Esophagus muscularis mucosa (tissue), 4 donors: ENCODE measurements around the gene TBC1D9B. TPM values are rescaled to one million over a fixed set of nuclear protein-coding genes. Genes with fewer than 3 reads are reported as not detected.

Experiments
- DNase-seq: peaks from one replicate; pipeline ENCODE4 v3.0.0-alpha.2; 2017; ENCODE audit errors: extremely low spot score
- H3K27ac ChIP-seq, 4 donors: fragments of 200-600 bp; sonication (generic); replicated peaks in 1 of 4; 1 replicate in 3 of 4; 2 replicates in 1 of 4; pipeline ENCODE4 v1.5.1; 2016 to 2019; ENCODE audit warnings: mild to moderate bottlenecking in 1 of 4
- H3K27me3 ChIP-seq, 4 donors: fragments of 200-600 bp; sonication (generic); one replicate each; pipeline versions ENCODE4 v1.5.1 to v1.6.0; 2016 to 2019
- H3K36me3 ChIP-seq, 4 donors: fragments of 200-600 bp; sonication (generic); one replicate each; pipeline ENCODE4 v1.5.1; 2016 to 2019
- H3K4me1 ChIP-seq, 4 donors: fragments of 200-600 bp; sonication (generic); one replicate each; pipeline ENCODE4 v1.5.1; 2016 to 2019
- H3K4me3 ChIP-seq, 4 donors: fragments of 200-600 bp; sonication (generic); 1 replicate in 2 of 4; 2 replicates in 2 of 4; pipeline ENCODE4 v1.5.1; 2016 to 2019; ENCODE audit warnings: mild to moderate bottlenecking in 4 of 4, moderate library complexity in 1 of 4
- H3K9me3 ChIP-seq, 4 donors: fragments of 200-600 bp; sonication (generic); 1 replicate in 3 of 4; 2 replicates in 1 of 4; pipeline ENCODE4 v1.5.1; 2016 to 2019
- EP300 ChIP-seq: sonication (generic); formaldehyde crosslinking; IDR thresholded peaks from one replicate; pipeline ENCODE4 v1.6.1; 2017; ENCODE audit warnings: antibody characterized with exemption
- POLR2A ChIP-seq: fragments of 450-650 bp; IDR thresholded peaks from one replicate; pipeline ENCODE4 v1.6.1; 2017; ENCODE audit warnings: antibody characterized with exemption, moderate library complexity, mild to moderate bottlenecking, low read depth
- POLR2AphosphoS5 ChIP-seq, 2 donors: sonication (generic); formaldehyde crosslinking; IDR thresholded peaks; one replicate each; pipeline ENCODE4 v1.6.1; 2017; ENCODE audit warnings: antibody characterized with exemption in 2 of 2
- WGBS: methylation state at CpG from one replicate; pipeline ENCODE4 v1.1.5; 2018; 5-methylcytosine and 5-hydroxymethylcytosine counted together
- intact Hi-C: fragments of 100-400 bp; cut with DNase I; formaldehyde crosslinking; loops from one replicate; pipeline ENCODE4 v1.15.1; 2023
- total RNA-seq, 4 donors: library from RNA; depleted of rRNA; stranded (reverse); fragments of >200 nt; gene quantifications; one replicate each; pipeline versions ENCODE4 v1.1.0 to v1.2.1, GENCODE V29; 2016
- TF ChIP-seq, protein P1 (sequence below), 3 experiments: fragments of 200-600 bp in 2 of 3; fragments of 450-650 bp in 1 of 3; sonication (generic) in 2 of 3; IDR thresholded peaks; one replicate each; pipeline ENCODE4 v1.5.1; 2017 to 2019; ENCODE audit warnings: antibody characterized with exemption in 3 of 3, mild to moderate bottlenecking in 2 of 3, moderate library complexity in 1 of 3

The TBC1D9B gene
- total RNA-seq, 4 donors from 2014 or later, result 80.2 to 229 (median 143) TPM

DNA sequence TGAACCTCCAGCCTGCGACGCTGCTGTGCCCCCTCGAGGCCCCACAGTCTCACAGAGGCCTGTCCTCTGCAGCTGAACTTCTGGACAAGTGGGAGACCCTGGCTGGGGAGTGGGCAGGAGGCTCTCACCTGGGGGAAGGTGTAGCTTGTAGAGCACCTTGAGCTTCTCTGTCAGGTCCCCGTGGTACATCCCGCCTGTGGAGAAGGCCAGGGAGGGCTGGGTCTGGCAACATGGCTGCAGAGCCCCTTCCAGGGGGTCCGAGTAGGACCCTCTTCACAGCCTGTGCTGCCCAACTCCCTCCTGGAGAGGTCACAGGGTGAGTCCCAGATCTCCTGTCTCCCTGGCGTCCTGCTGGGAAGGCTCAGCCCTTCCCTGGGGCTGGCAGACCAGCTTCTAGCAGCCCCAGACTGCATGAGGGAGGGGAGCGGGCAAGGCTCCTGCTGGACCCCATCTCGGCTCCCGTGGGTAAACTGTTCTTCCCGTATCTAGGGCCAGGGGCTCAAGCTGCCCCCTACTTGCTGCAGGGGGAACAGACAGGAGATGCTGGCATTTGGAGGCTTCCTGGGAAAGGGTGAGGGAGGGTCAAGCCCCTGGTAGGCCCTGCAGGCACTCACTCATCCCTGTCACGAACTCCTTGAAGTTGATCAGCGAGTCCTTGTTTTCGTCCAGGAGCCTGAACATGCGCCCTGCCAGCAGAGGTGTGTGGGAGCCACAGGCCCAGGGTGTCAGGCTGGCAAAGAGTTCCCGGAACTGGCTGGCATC is 37.9 kb downstream of the TBC1D9B start:
- WGBS, result 89% methylated on average over 9 of the region's 16 CpGs
- peaks cover 35 to 98% (median 89%) of the 10 kb centered on the region in 4 donors for H3K36me3 ChIP-seq
- no peak overlapping the region for H3K27ac ChIP-seq
- no peaks in the 10 kb centered on the region for H3K27me3 ChIP-seq
- no peak for DNase-seq
- H3K4me1 ChIP-seq, result peaks cover 0 to 9% (median 0%) of the 10 kb centered on the region in 4 donors
- TF ChIP-seq POLR2A, result no peak
- TF ChIP-seq POLR2AphosphoS5 (IDR thresholded peaks at IDR 0.05), result no peak
- no peaks in the 10 kb centered on the region for H3K9me3 ChIP-seq
- intact Hi-C loops, result no loop called here
- no peak overlapping the region for H3K4me3 ChIP-seq

DNA sequence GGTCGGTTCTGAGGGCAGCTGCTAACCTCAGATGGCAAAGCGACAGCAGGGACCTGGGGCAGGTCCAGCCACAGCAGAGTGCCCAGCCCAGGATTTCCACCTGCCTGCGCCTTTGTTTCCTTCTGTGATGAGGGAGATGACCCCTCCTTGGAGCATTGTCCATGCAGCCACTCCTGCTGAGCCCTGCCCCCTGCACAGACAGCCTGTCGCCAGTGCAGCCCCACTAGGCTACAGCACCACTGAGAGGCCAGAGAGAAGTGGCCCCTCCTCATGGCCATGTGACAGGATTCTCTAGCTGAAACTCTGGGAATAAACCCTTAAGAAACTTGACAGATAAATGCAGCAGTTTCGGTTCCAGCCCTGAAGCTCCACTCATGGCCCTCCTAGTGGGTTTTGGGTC is 38.6 kb downstream of the TBC1D9B start:
- WGBS, result 93% methylated on average over 3 of the region's 5 CpGs
- peaks cover 0 to 9% (median 0%) of the 10 kb centered on the region in 4 donors for H3K4me1 ChIP-seq

DNA sequence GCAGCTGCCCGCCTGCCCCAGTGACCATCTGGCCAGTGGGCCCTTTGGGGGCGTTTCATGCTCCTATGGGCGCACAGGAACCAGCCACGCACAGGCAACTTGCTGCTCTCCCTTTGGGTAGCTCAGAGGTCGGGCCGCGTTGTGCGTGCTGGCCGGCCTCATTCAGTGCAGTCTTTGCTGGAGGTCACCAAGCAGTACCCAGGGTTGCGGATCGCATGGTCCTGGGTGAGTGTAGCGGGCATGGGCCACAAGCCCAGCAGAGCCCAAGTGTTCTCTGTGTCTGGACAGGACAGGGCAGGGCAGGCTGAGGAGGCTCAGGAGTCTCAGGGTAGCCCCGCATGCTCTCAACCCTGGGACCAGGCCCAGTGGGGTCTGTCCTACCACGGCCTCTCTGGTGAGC is 39.2 kb downstream of the TBC1D9B start:
- TF ChIP-seq POLR2AphosphoS5 (IDR thresholded peaks at IDR 0.05) (no peak), POLR2A (no peak), EP300 (no peak)
- TF ChIP-seq, protein P1, sequence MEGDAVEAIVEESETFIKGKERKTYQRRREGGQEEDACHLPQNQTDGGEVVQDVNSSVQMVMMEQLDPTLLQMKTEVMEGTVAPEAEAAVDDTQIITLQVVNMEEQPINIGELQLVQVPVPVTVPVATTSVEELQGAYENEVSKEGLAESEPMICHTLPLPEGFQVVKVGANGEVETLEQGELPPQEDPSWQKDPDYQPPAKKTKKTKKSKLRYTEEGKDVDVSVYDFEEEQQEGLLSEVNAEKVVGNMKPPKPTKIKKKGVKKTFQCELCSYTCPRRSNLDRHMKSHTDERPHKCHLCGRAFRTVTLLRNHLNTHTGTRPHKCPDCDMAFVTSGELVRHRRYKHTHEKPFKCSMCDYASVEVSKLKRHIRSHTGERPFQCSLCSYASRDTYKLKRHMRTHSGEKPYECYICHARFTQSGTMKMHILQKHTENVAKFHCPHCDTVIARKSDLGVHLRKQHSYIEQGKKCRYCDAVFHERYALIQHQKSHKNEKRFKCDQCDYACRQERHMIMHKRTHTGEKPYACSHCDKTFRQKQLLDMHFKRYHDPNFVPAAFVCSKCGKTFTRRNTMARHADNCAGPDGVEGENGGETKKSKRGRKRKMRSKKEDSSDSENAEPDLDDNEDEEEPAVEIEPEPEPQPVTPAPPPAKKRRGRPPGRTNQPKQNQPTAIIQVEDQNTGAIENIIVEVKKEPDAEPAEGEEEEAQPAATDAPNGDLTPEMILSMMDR (IDR thresholded peaks at IDR 0.05), result no peak
- no peaks in the 10 kb centered on the region for H3K9me3 ChIP-seq
- intact Hi-C loops, result no loop called here
- no peak overlapping the region for H3K4me3 ChIP-seq
- H3K27ac ChIP-seq, result no peak overlapping the region
- H3K4me1 ChIP-seq, result peaks cover 0 to 9% (median 0%) of the 10 kb centered on the region in 4 donors
- H3K27me3 ChIP-seq, result no peaks in the 10 kb centered on the region
- WGBS, result 95% methylated on average over 13 of the region's 14 CpGs
- DNase-seq, result no peak
- peaks cover 35 to 98% (median 89%) of the 10 kb centered on the region in 4 donors for H3K36me3 ChIP-seq

More for the DNA sequence above, 38.6 kb downstream of the TBC1D9B start:
- DNase-seq, result no peak
- H3K36me3 ChIP-seq, result peaks cover 35 to 98% (median 89%) of the 10 kb centered on the region in 4 donors
- H3K9me3 ChIP-seq, result no peaks in the 10 kb centered on the region
- no peak overlapping the region for H3K4me3 ChIP-seq
- no peaks in the 10 kb centered on the region for H3K27me3 ChIP-seq
- no peak overlapping the region for H3K27ac ChIP-seq
- intact Hi-C loops, result no loop called here
- TF ChIP-seq POLR2A (no peak), EP300 (no peak), POLR2AphosphoS5 (IDR thresholded peaks at IDR 0.05) (no peak)
- TF ChIP-seq, protein P1 (IDR thresholded peaks at IDR 0.05), result no peak

DNA sequence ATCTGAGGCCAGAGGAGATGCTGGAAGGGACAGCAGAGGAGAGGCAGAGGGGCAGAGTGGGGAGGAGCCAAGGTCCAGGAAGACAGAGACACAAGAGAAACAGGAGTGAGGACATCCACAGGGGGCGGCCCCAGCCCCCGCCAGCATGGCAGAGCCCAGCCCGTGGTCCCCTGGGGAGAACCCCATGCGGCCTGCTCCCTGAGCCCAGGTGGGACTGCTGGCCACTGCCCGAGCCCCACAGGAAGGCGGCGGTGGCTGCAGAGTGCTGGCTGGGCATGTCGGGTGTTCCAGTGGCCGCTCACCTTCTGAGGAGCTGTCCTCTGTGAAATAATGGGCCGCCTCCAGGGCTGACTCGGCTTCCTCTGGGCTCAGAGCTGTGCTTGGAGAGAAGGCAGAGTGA is 40.2 kb downstream of the TBC1D9B start:
- Histone ChIP-seq H3K27ac (no peak overlapping the region), H3K4me3 (no peak overlapping the region), H3K36me3 (peaks cover 38 to 98% (median 89%) of the 10 kb centered on the region in 4 donors), H3K9me3 (no peaks in the 10 kb centered on the region), H3K27me3 (no peaks in the 10 kb centered on the region), H3K4me1 (peaks cover 0 to 9% (median 0%) of the 10 kb centered on the region in 4 donors)
- DNase-seq, result no peak
- intact Hi-C loops, result no loop called here
- WGBS, result 98% methylated on average over 8 of the region's 11 CpGs
- TF ChIP-seq POLR2A, result no peak
- TF ChIP-seq, protein P1 (IDR thresholded peaks at IDR 0.05), result no peak
- no peak for TF ChIP-seq POLR2AphosphoS5 (IDR thresholded peaks at IDR 0.05)
- no peak for TF ChIP-seq EP300

DNA sequence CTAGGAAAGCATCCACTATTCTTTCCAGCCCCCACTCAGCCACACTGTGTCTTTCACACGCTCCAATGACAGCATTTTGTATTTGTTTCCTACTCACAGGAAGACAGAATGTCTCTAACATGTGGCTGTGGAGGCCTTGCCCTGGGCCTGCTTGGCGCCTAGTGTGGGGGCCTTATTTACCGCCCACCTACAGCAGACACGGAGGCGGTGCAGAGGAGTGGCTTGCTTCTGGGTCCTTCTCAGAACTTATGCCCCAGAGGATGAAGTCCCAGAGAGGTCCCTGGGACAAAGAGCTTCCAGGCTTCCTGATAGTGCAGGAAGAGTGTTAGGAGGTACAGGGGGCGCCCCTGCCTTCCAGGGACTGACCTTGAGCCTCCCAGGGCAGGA is 40.6 kb downstream of the TBC1D9B start:
- Histone ChIP-seq H3K4me1 (peaks cover 0 to 5% (median 0%) of the 10 kb centered on the region in 4 donors), H3K4me3 (no peak overlapping the region), H3K27ac (no peak overlapping the region), H3K9me3 (no peaks in the 10 kb centered on the region), H3K27me3 (no peaks in the 10 kb centered on the region), H3K36me3 (peaks cover 40 to 98% (median 89%) of the 10 kb centered on the region in 4 donors)
- 93% methylated on average over 6 of the region's 6 CpGs for WGBS
- TF ChIP-seq EP300, result no peak
- no peak for TF ChIP-seq POLR2A
- TF ChIP-seq, protein P1 (IDR thresholded peaks at IDR 0.05), result no peak
- no peak for TF ChIP-seq POLR2AphosphoS5 (IDR thresholded peaks at IDR 0.05)
- DNase-seq, result no peak
- intact Hi-C loops, result no loop called here
